Esophagus muscularis mucosa (tissue), 4 donors: ENCODE data around the gene C10orf88. TPM values are rescaled to one million over a fixed set of nuclear protein-coding genes. Genes with fewer than 3 reads are reported as not detected.

Experiments
- DNase-seq: peaks from one replicate; pipeline ENCODE4 v3.0.0-alpha.2; 2017; ENCODE audit errors: extremely low spot score
- H3K27ac ChIP-seq, 4 donors: fragments of 200-600 bp; sonication (generic); replicated peaks in 1 of 4; 1 replicate in 3 of 4; 2 replicates in 1 of 4; pipeline ENCODE4 v1.5.1; 2016 to 2019; ENCODE audit warnings: mild to moderate bottlenecking in 1 of 4
- H3K27me3 ChIP-seq, 4 donors: fragments of 200-600 bp; sonication (generic); one replicate each; pipeline versions ENCODE4 v1.5.1 to v1.6.0; 2016 to 2019
- H3K36me3 ChIP-seq, 4 donors: fragments of 200-600 bp; sonication (generic); one replicate each; pipeline ENCODE4 v1.5.1; 2016 to 2019
- H3K4me1 ChIP-seq, 4 donors: fragments of 200-600 bp; sonication (generic); one replicate each; pipeline ENCODE4 v1.5.1; 2016 to 2019
- H3K4me3 ChIP-seq, 4 donors: fragments of 200-600 bp; sonication (generic); 1 replicate in 2 of 4; 2 replicates in 2 of 4; pipeline ENCODE4 v1.5.1; 2016 to 2019; ENCODE audit warnings: mild to moderate bottlenecking in 4 of 4, moderate library complexity in 1 of 4
- H3K9me3 ChIP-seq, 4 donors: fragments of 200-600 bp; sonication (generic); 1 replicate in 3 of 4; 2 replicates in 1 of 4; pipeline ENCODE4 v1.5.1; 2016 to 2019
- EP300 ChIP-seq: sonication (generic); formaldehyde crosslinking; IDR thresholded peaks from one replicate; pipeline ENCODE4 v1.6.1; 2017; ENCODE audit warnings: antibody characterized with exemption
- POLR2A ChIP-seq: fragments of 450-650 bp; IDR thresholded peaks from one replicate; pipeline ENCODE4 v1.6.1; 2017; ENCODE audit warnings: antibody characterized with exemption, moderate library complexity, mild to moderate bottlenecking, low read depth
- POLR2AphosphoS5 ChIP-seq, 2 donors: sonication (generic); formaldehyde crosslinking; IDR thresholded peaks; one replicate each; pipeline ENCODE4 v1.6.1; 2017; ENCODE audit warnings: antibody characterized with exemption in 2 of 2
- WGBS: methylation state at CpG from one replicate; pipeline ENCODE4 v1.1.5; 2018; 5-methylcytosine and 5-hydroxymethylcytosine counted together
- intact Hi-C: fragments of 100-400 bp; cut with DNase I; formaldehyde crosslinking; loops from one replicate; pipeline ENCODE4 v1.15.1; 2023
- total RNA-seq, 4 donors: library from RNA; depleted of rRNA; stranded (reverse); fragments of >200 nt; gene quantifications; one replicate each; pipeline versions ENCODE4 v1.1.0 to v1.2.1, GENCODE V29; 2016
- TF ChIP-seq, protein P1 (sequence below), 3 experiments: fragments of 200-600 bp in 2 of 3; fragments of 450-650 bp in 1 of 3; sonication (generic) in 2 of 3; IDR thresholded peaks; one replicate each; pipeline ENCODE4 v1.5.1; 2017 to 2019; ENCODE audit warnings: antibody characterized with exemption in 3 of 3, mild to moderate bottlenecking in 2 of 3, moderate library complexity in 1 of 3

Gene C10orf88, protein sequence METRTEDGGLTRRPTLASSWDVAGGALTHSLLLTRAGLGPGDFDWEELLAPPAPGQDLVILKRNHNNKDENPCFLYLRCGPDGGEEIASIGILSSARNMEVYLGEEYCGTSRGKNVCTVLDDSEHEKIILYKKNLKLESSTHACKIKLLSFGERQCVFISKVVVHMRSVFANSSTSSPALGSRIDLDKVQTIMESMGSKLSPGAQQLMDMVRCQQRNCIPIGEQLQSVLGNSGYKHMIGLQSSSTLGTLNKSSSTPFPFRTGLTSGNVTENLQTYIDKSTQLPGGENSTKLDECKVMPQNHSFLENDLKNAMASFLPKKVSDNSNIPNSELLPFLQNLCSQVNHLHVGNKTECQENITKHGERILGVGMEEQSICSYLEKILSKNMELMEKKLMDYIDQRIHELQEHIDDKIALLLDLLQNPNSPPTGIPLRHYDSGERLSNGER
- 1 to 10 TPM; 5.5 to 7.3 (median 5.9) TPM for total RNA-seq

DNA sequence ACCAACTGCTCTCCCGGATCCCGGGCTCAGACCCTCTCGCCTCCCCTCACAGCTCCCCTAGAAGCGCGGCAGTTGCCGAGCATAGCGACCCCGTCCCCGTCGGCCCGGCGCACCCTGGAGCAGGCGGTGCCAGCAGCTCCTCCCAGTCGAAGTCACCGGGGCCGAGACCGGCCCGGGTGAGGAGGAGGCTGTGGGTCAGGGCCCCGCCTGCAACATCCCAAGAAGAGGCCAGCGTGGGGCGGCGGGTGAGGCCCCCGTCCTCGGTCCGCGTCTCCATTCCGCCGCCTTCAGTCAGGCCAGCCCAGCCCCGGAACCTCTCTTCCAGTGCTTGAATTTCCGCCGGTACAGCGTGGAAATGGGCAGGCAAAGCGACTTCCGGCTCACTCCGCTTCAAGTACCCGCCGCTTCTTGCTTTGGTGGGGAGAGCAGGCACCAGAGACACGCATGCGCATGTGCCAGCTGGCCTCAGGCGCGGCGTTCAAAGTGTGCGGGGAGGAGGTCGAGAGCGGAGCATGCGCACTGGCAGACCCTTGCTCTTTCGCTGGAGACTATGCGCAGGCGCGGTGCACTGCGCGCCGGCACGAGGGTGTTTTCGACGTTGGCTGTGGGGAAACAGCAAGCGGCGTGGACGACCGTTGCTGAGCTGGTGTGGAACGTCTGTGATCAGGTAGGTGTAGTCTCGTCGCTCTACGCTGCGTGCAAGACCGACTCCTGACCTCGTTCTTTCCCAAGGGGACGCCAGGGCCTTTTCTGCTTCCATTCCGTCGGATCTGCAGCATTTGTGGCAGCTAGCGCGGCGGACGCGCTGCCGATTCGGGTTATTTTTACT is at the start of gene C10orf88:
Gene C10orf88 (minus strand): TSS at position 326 of the 829 bp plus-strand sequence. CDS start 49 bp downstream, at position 277.
- TF ChIP-seq EP300 (no peak), POLR2AphosphoS5 (IDR thresholded peaks at IDR 0.05) (peak; percentile 67 to 96), POLR2A (no peak)
- TF ChIP-seq, protein P1, sequence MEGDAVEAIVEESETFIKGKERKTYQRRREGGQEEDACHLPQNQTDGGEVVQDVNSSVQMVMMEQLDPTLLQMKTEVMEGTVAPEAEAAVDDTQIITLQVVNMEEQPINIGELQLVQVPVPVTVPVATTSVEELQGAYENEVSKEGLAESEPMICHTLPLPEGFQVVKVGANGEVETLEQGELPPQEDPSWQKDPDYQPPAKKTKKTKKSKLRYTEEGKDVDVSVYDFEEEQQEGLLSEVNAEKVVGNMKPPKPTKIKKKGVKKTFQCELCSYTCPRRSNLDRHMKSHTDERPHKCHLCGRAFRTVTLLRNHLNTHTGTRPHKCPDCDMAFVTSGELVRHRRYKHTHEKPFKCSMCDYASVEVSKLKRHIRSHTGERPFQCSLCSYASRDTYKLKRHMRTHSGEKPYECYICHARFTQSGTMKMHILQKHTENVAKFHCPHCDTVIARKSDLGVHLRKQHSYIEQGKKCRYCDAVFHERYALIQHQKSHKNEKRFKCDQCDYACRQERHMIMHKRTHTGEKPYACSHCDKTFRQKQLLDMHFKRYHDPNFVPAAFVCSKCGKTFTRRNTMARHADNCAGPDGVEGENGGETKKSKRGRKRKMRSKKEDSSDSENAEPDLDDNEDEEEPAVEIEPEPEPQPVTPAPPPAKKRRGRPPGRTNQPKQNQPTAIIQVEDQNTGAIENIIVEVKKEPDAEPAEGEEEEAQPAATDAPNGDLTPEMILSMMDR (IDR thresholded peaks at IDR 0.05): peak in 1 of 3 experiments; percentile 35

DNA sequence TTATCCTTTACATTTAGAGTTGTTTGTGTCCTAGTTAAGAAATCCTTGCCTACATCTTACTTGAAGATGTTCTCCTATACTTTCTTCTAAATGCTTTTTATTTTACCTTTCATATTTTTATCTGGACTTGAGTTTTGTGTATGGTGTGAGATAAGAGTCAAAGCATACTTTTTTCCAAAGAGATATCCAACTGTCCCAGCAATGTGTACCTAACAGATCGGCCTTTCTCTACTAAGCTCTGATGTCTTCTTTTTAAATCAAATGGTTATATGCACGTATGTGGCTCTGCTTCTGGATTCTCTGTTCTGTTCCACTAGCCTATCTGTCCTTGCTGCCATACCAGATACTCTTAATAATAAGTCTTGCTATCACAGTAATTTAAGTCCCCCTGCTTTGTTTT is 47.3 kb upstream of the C10orf88 start:
- H3K27me3 ChIP-seq: no peaks in the 10 kb centered on the region
- no peak overlapping the region for H3K4me3 ChIP-seq
- H3K9me3 ChIP-seq: no peaks in the 10 kb centered on the region
- WGBS: 94% methylated on average over 2 of the region's 2 CpGs
- H3K27ac ChIP-seq: no peak overlapping the region
- intact Hi-C loops: no loop called here
- H3K4me1 ChIP-seq: peaks cover 21 to 36% (median 31%) of the 10 kb centered on the region in 4 donors
- TF ChIP-seq EP300 (no peak), POLR2AphosphoS5 (IDR thresholded peaks at IDR 0.05) (no peak), POLR2A (no peak)
- TF ChIP-seq, protein P1 (IDR thresholded peaks at IDR 0.05): no peak
- no peak for DNase-seq
- H3K36me3 ChIP-seq: peaks cover 4 to 21% (median 15%) of the 10 kb centered on the region in 4 donors

More for the DNA sequence above, at the start of gene C10orf88:
- peak within 1 kb of the TSS; percentile 79 to 97 (median 91) for H3K4me3 ChIP-seq
- peak within 1 kb of the TSS; percentile 80 to 82 (median 82) for H3K27ac ChIP-seq
- intact Hi-C loops: loop anchor here (2.0 to 10.0 kb wide), 2 partner anchors 55 to 201 kb away; partner anchors contain the start of genes ACADSB, BUB3 and IKZF5
- peaks cover 0 to 8% (median 2%) of the 10 kb centered on the region in 4 donors for H3K36me3 ChIP-seq
- WGBS: 9% methylated on average over 26 of the region's 77 CpGs
- H3K4me1 ChIP-seq: peaks cover 16 to 40% (median 20%) of the 10 kb centered on the region in 4 donors
- H3K27me3 ChIP-seq: no peaks in the 10 kb centered on the region
- DNase-seq: peak; percentile 98
- peaks cover 0 to 4% (median 0%) of the 10 kb centered on the region in 4 donors for H3K9me3 ChIP-seq

DNA sequence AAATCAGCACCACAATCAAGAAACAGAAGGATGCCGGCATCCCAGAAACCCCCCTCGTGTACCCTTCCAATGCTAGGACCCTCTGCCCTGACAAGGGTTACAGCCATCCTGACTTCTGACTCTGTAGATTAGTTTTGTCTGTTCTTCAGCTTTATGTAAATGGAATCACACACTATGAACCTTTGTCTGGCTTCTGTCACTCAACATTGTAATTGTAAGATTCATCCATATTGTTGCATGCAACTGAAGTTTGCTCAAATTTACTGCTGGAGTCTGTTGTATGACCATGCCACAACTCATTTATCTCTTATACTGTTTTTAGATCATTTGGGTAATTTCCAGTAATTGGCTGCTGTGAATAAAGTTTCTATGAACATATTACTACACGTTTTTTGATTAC is 46.1 kb upstream of the C10orf88 start:
- Histone ChIP-seq H3K4me1 (peaks cover 12 to 29% (median 21%) of the 10 kb centered on the region in 4 donors), H3K4me3 (no peak overlapping the region), H3K36me3 (peaks cover 13 to 31% (median 25%) of the 10 kb centered on the region in 4 donors), H3K27me3 (no peaks in the 10 kb centered on the region), H3K27ac (no peak overlapping the region), H3K9me3 (no peaks in the 10 kb centered on the region)
- intact Hi-C loops: no loop called here
- no peak for DNase-seq
- no peak for TF ChIP-seq POLR2A
- WGBS: 80% methylated on average over 3 of the region's 3 CpGs

DNA sequence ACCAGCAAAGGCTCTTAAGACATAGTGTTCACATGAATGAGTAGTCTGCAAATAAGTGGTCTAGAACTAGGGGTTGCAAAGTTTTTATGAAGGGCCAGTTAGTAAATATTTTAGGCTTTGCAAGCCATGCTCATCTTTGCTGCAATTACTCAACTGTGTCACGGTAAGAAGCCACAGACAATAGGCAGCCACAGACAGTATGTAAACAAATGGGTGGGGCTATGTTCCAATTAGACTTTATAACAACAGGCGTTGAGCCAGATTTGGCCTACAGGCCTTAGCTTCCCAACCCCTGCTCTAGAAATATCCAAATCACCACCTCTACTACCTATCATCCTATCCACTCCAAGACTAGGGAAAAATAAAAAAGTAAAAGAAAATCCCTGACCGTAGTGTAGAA is 45.3 kb upstream of the C10orf88 start:
- intact Hi-C loops: no loop called here
- Histone ChIP-seq H3K27me3 (no peaks in the 10 kb centered on the region), H3K9me3 (no peaks in the 10 kb centered on the region), H3K27ac (no peak overlapping the region), H3K36me3 (peaks cover 18 to 39% (median 31%) of the 10 kb centered on the region in 4 donors), H3K4me3 (no peak overlapping the region), H3K4me1 (peaks cover 7 to 22% (median 15%) of the 10 kb centered on the region in 4 donors)
- TF ChIP-seq, protein P1 (IDR thresholded peaks at IDR 0.05): no peak
- TF ChIP-seq POLR2A (no peak), POLR2AphosphoS5 (IDR thresholded peaks at IDR 0.05) (no peak), EP300 (no peak)
- 75% methylated on average over 3 of the region's 3 CpGs for WGBS
- no peak for DNase-seq

DNA sequence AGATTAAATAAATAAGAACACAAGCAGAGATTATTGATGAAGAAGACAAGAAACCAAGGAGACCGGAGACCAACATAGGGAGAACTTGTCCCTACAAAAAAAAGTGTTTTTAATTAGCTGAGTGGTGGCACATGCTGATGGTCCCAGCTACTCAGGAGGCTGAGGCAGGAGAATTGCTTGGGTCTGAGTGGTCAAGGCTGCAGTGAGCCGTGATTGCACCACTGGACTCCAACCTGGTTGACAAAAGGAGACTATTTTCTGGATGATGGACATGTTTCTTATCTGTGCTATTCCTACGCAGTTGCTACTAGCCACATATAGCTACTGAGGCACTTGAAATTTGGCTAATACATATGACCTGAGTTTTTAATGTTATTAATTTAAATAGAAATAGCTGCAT is 44.9 kb upstream of the C10orf88 start:
- Histone ChIP-seq H3K36me3 (peaks cover 22 to 43% (median 36%) of the 10 kb centered on the region in 4 donors), H3K4me3 (no peak overlapping the region), H3K9me3 (no peaks in the 10 kb centered on the region), H3K27me3 (no peaks in the 10 kb centered on the region), H3K27ac (no peak overlapping the region), H3K4me1 (peaks cover 5 to 18% (median 11%) of the 10 kb centered on the region in 4 donors)
- TF ChIP-seq POLR2A: no peak
- no peak for TF ChIP-seq POLR2AphosphoS5 (IDR thresholded peaks at IDR 0.05)
- TF ChIP-seq, protein P1 (IDR thresholded peaks at IDR 0.05): no peak
- no peak for TF ChIP-seq EP300
- no peak for DNase-seq
- WGBS: 98% methylated on average over 3 of the region's 3 CpGs
- intact Hi-C loops: no loop called here
